ENCODE measurements around the gene HOXB6.

Gene HOXB6

GRCh38 chr17:48596000-48596734, 8.6 kb downstream of the HOXB6 start (continued):
- TF ChIP-seq ZBTB11 (tag by site-specific recombination; conservative IDR thresholded peaks at IDR 0.05; ENCODE audit: low read depth) (no peak), SCRT1 (tag by site-specific recombination; IDR thresholded peaks at IDR 0.05; ENCODE audit: borderline replicate concordance) (peak; percentile 8; the same call in 1 of the 2 replicates), ZFP3 (tag by site-specific recombination; IDR thresholded peaks at IDR 0.05; ENCODE audit: low read depth) (no peak), SETDB1 (IDR thresholded peaks at IDR 0.05; ENCODE audit: insufficient read length, low read length) (no peak), ZBTB8A (tag by site-specific recombination; IDR thresholded peaks at IDR 0.05) (peak; percentile 79), ZBTB26 (tag by site-specific recombination; optimal IDR thresholded peaks at IDR 0.05) (peak; percentile 78), ZNF10 (tag by site-specific recombination; IDR thresholded peaks at IDR 0.05) (no peak; the same call in 1 of the 2 replicates), KLF16 (tag by site-specific recombination; IDR thresholded peaks at IDR 0.05) (no peak), ZNF626 (tag by site-specific recombination; IDR thresholded peaks at IDR 0.05) (no peak), GFI1B (tag by site-specific recombination; IDR thresholded peaks at IDR 0.05) (no peak), SP2 (tag by site-specific recombination; IDR thresholded peaks at IDR 0.05) (peak; percentile 17), ZSCAN23 (tag by site-specific recombination; IDR thresholded peaks at IDR 0.05) (no peak), KLF7 (tag by site-specific recombination; IDR thresholded peaks at IDR 0.05; ENCODE audit: borderline replicate concordance) (no peak), ZNF221 (tag by site-specific recombination; IDR thresholded peaks at IDR 0.05; ENCODE audit: borderline replicate concordance) (no peak), ZNF121 (tag by site-specific recombination; IDR thresholded peaks at IDR 0.05) (peak; percentile 6; the same call in 1 of the 2 replicates), ZNF404 (tag by site-specific recombination; IDR thresholded peaks at IDR 0.05) (no peak), ZFP41 (tag by site-specific recombination; IDR thresholded peaks at IDR 0.05; ENCODE audit: borderline replicate concordance) (no peak), ZNF654 (tag by site-specific recombination; IDR thresholded peaks at IDR 0.05; ENCODE audit: low read depth) (no peak), ZBTB6 (tag by site-specific recombination; IDR thresholded peaks at IDR 0.05) (peak; percentile 49; the same call in 1 of the 2 replicates), ZNF169 (tag by site-specific recombination; IDR thresholded peaks at IDR 0.05) (no peak), ZBTB17 (tag by site-specific recombination; IDR thresholded peaks at IDR 0.05) (peak; percentile 46; the same call in 1 of the 2 replicates), ZNF707 (tag by site-specific recombination; IDR thresholded peaks at IDR 0.05) (no peak), BCL6B (tag by site-specific recombination; IDR thresholded peaks at IDR 0.05) (no peak), OVOL3 (tag by site-specific recombination; IDR thresholded peaks at IDR 0.05) (0 out of 2 replicates have a peak, but pooled peaks have one; percentile 10), KLF9 (tag by site-specific recombination; IDR thresholded peaks at IDR 0.05; ENCODE audit: low read depth) (no peak), ZNF394 (tag by site-specific recombination; IDR thresholded peaks at IDR 0.05; ENCODE audit: borderline replicate concordance) (no peak), ZNF155 (tag by site-specific recombination; IDR thresholded peaks at IDR 0.05) (no peak), ZNF521 (tag by site-specific recombination; IDR thresholded peaks at IDR 0.05) (no peak), ZNF416 (tag by site-specific recombination; IDR thresholded peaks at IDR 0.05) (no peak), ZNF501 (tag by site-specific recombination; IDR thresholded peaks at IDR 0.05) (no peak), ZNF596 (tag by site-specific recombination; IDR thresholded peaks at IDR 0.05) (peak; percentile 74), GLI4 (tag by site-specific recombination; IDR thresholded peaks at IDR 0.05) (no peak), HOXC10 (CRISPR knock-in tag; IDR thresholded peaks at IDR 0.05) (no peak)
